A549 treated with CpdA at 1 μM for 4 hours (cell line): ENCODE measurements around the gene OR4S2. TPM values are rescaled to one million over a fixed set of nuclear protein-coding genes. Genes with fewer than 3 reads are reported as not detected.

Experiments
- total RNA-seq: library from RNA; stranded (reverse); fragments of 200-300 nt; extraction: Qiagen RNA extraction; gene quantifications from 5 replicates; pipeline ENCODE4 v1.2.3, GENCODE V29; 2022; ENCODE audit warnings: low read depth

OR4S2 gene
- total RNA-seq: not detected in 5 replicates

GRCh38 chr11:55648027-55648426, at the start of gene OR4S2:
OR4S2 (plus strand) TSS chr11:55648327; CDS start chr11:55650904, 2,577 bp downstream.

GRCh38 chr11:55607545-55607944, 40.6 kb upstream of the OR4S2 start, which contains the start of gene OR4C11:
OR4C11 (minus strand) TSS chr11:55607645; CDS start chr11:55604373, 3,272 bp downstream.

DNA sequence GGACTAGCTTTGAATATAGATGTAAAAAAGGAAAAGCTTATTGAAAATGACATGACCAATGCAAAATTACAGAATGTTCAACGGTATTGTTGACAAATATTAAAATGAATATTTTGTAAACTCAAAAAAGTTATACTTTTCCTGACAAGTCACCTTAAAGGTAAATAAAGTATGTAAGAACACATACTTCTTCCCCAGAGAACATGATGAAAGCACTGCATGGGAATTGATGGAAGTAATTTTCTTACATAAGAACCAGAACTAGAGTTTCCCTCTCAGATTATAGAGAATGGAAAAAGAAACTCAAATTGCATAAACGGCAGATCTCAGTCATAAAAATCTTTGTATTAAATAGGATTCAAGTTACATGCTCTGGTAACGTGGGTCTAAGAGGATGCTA, 13.3 kb upstream of the OR4S2 start, which contains the start of gene OR4P4:
OR4P4 (plus strand) TSS at position 301 of the 400 bp plus-strand sequence.

GRCh38 chr11:55661901-55662300, 13.8 kb downstream of the OR4S2 start, which contains the start of gene OR4C6:
OR4C6 (plus strand) TSS chr11:55662201; CDS start chr11:55665167, 2,966 bp downstream.

Other genes with a start within 250 kb of the OR4S2 start
- not detected in 5 replicates for gene OR4C15, start 93.9 kb upstream of the OR4S2 start, total RNA-seq
- not detected in 5 replicates for gene OR4C16, start 76.2 kb upstream of the OR4S2 start, total RNA-seq
- gene OR4C11, start 40.7 kb upstream of the OR4S2 start, total RNA-seq: not detected in 5 replicates
- gene OR4P4, start 13.2 kb upstream of the OR4S2 start, total RNA-seq: not detected in 5 replicates
- not detected in 5 replicates for gene OR4C6, start 13.9 kb downstream of the OR4S2 start, total RNA-seq
- not detected in 5 replicates for gene OR5D13, start 125.1 kb downstream of the OR4S2 start, total RNA-seq
- gene OR5D14, start 147.2 kb downstream of the OR4S2 start, total RNA-seq: not detected in 5 replicates
- gene OR5L1, start 163.0 kb downstream of the OR4S2 start, total RNA-seq: not detected in 5 replicates
- gene OR5D18, start 171.3 kb downstream of the OR4S2 start, total RNA-seq: not detected in 5 replicates
- not detected in 5 replicates for gene OR5L2, start 178.9 kb downstream of the OR4S2 start, total RNA-seq
- not detected in 5 replicates for gene OR5D16, start 190.4 kb downstream of the OR4S2 start, total RNA-seq
- not detected in 5 replicates for gene TRIM51, start 235.0 kb downstream of the OR4S2 start, total RNA-seq